Measurements from ENCODE around the gene BLMH.
"Not testable (repeated sequence)": the region's sequence is repeated elsewhere in the genome, so short reads cannot be mapped to it uniquely, and the experiment has no call there.

Gene BLMH

DNA sequence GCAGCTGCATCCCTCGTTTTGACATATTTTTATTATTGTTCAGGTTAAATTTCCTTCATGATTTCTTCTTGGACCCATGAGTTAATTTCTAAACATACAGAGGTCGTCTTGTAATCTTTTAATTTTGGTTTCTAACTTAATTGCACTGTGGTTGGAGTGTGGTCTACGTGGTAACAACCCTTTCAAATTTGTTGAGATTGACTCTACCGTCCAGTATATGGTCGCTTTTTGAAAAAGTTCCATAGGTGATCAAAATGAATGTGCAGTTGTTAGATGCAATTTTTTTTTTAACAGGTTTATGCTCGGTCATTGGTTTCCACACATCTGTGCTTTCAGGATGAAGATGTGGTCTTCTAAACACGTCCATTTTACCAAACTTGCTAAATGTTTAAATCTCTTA is 45.3 kb downstream of the BLMH start:
- DNase-seq = no peak

DNA sequence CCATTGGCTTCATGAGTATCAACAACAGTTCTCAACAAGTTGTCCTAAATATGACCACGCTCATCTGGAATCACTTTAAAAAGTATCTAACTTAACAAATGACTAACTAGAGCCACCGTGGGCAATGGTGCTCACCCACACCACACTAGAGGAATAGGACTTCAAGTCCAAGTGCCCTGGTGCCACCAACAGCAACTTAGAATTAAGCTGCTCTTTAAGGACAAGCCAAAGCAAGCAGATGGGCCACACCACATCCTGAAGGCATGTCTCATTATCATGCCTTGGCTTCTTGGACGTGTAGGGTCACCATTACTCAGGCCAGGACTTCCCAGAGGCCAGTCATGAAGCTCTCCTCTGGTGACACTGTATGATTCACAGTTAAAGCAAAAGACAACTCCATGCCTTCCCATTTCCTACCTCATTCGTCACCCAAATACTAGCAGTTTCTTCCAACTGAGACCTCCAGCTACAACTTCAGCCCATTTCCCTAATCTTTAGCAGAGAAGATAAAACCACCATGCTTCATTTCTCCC is 46.8 kb downstream of the BLMH start:
- no peak for DNase-seq

DNA sequence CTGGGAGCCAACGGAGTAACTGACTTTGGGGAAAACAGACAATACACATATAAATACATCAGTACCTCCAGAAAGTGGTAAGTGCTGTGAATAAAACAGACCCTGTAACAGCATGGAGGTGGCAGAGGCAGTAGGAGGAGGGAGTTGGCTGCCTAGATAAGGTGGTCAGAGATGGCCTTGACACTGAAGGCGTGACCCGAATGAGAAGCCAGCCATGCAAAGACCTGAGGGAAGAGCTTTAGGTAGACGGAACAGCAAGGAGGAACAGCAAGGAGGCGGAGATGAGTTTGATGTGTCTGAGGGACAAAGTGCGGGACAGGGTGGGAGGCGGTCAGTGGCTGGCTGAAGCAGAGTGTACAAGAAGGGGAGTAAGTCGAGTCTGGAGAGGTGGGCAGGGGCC is 48.2 kb downstream of the BLMH start:
- no peak for DNase-seq

DNA sequence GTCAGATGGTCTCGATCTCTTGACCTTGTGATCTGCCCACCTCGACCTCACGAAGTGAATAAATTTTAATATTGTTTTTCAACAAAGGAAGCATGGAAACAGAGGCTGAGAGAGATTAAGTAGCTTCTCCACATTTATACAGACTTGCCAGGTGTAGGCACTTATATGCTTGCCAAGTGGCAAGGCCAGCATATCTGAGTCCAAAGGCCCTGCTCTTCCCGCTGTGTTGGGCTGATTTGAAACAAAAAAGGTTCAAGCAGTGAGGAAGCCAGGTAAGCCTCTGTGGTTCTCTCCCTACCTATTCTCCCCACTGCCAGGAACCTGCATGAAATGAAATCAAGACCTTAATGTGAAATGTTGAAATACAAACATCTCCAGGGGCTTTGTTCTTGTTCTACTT is 48.7 kb downstream of the BLMH start:
- no peak for DNase-seq

DNA sequence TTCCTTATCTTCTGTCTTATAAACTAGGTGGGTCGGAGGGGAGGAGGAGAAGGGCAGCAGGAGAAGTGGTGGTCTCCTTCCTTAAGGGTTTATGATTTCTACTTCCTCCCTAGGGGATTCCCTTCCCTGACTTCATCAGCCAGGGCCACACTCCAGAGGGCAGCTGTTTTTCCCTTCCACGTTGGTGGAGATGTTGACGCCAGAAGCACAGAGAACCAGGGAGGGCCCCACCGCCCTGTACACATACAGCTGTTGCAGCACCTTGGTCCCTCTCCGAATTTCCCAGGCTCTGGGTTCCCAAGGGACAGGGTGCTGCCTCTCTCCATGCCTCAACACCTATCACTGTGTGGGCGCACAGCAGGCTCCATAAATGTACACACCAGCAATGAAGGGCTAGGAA is 50.7 kb downstream of the BLMH start:
- no peak for DNase-seq

DNA sequence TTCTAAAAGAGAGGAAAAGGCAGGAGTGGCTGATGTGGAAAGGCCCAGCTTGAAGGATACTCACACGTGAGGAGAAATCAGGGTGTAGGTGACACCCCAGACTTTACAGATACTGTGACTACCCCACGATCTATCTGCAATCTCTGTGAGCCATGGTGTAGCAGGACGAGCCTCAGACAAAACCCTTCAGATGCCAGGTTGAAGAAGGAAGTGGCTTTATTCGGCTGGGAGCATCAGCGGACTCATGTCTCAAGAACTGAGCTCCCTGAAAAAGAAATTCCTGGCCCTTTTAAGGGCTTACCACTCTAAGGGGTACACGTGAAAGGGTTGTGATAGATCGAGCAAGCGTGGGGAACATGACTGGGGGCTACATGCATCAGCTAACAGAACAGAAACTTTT is 51.6 kb downstream of the BLMH start:
- DNase-seq = no peak

DNA sequence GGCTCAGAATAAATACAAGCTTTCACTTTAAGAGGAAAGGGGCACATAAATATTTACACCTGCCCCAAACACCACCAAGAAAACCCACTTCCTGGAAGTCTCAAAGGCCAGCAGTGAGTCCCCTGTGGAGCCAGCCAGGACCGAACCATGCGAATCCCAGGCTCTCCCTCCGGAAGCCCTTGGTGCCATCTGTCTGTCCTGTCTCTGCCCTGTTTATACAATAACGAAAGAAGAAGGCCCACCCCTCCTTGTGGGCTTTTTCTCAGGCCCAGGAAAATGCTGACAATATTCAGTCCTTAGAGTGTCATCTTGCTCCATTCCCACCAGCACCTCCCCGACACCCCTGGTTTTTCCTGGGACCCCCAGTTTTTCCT is 52.7 kb downstream of the BLMH start:
- no peak for DNase-seq

DNA sequence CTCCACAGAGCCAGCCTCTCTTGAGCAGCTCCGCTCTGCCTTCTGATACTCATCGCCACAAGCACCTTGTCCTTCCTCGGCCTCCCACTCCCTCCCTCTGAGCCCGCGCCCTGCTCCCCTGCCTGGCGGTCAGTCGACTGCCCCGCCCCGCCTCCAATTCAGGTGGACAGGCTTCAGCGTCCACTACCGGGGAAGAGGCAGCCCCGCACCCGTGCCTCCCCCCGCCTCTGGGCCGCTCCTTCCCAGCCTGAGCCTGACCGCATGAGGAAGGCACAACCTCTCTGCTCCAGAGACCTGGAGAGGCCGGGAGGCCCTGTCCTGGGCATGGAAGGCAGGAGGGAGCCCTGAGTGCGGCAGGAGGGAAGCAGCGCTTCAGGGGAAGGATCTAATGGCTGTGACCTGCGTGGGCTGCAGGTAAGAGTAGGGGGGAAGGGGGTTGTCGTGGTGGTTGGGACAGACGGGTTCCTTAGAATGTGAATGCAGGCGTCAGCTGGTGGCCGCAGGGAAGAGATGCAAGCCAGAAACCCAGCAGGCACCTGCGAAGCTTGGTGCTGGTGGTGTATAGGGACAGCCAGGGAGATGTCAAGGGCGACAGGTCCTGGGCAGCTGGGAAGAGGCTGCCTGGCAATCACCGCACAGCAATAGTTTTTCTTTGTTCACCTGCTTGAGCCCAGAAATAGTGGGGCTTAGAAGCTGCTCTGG is 53.2 kb downstream of the BLMH start:
- no peak for DNase-seq

DNA sequence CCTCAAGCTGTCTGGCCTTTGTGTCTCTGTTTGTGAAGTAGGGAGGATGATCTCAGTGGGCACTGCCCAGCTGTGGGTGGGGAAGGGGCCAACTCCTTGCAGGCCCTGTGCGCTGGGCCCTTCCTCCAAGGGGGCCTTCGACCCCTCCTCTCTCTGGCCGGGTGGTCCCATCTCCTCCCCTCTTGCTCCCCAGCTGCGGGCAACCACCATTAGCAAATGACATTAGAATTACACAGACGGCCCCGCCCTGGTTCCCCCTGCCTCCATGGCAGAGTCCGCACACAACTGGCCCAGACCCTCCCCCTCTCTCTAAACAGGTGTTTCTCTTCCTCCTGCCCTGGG is 53.8 kb downstream of the BLMH start:
- no peak for DNase-seq

DNA sequence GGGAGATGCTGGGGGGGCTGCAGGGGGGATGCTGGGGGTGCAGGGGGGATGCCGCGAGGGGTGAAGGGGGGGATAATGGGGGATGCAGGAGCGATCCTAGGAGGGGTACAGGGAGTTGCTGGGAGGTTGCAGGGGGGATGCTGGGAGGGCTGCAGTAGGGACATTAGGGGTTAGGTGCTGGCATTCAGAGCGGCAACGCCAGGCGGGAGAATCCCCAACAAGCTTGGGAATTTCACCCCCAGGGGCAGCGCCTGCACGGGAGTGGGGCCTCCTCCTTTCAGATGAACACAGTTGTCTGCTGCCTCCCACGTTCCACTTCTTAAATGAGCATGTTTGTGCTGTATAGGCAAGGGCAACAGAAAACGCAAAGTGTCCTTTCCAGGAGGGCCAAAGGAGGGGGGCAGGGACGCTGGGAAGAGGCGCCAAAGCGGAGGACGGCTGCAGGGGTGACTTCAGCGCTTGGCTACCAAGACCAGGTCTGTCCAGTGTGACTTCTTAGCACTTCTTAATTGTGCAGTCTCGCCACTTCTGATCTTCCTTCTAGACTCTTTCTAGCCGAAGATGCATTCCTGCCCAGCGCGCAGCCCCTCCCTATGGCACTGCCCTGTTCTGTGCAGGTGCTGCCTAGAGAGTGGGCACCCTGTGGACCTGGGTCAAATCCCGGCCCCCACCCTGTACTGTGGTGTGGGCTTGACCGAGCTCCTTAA is 54.3 kb downstream of the BLMH start:
- no peak for DNase-seq

DNA sequence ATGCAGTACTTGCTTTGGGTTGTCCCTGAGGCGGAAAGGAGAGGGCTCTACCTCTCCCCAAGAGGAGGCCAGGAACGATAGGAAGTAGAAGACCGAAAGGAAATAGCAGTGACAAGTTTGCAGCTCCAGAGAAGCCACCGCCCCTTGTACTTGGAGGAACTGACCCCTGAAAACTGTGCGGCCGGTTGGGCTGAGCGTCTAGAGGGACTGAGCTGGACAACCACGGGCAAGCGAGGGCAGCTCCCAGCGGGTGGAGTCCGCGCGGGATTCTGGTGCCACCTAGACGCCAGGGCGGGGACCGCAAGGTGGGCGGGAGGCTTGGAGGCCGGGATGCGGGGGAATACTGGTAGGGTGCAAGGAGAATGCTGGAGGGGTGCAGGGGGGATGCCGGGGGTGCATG is 55.0 kb downstream of the BLMH start:
- DNase-seq = no peak

DNA sequence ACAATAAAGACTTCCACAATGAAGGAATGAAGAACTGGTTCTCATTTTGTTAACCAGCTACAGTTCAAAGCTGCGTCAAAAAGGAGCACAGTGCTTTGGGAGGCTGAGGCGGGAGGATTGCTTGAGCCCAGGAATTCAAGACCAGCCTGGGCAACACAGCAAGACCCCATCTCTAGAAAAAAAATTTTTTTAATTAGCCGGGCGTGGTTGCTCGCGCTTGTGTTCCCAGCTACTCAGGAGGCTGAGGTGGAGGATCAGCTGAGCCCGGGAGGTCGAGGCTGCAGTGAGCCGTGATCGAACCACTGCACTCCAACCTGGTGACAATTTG is 55.5 kb downstream of the BLMH start:
- no peak for DNase-seq

DNA sequence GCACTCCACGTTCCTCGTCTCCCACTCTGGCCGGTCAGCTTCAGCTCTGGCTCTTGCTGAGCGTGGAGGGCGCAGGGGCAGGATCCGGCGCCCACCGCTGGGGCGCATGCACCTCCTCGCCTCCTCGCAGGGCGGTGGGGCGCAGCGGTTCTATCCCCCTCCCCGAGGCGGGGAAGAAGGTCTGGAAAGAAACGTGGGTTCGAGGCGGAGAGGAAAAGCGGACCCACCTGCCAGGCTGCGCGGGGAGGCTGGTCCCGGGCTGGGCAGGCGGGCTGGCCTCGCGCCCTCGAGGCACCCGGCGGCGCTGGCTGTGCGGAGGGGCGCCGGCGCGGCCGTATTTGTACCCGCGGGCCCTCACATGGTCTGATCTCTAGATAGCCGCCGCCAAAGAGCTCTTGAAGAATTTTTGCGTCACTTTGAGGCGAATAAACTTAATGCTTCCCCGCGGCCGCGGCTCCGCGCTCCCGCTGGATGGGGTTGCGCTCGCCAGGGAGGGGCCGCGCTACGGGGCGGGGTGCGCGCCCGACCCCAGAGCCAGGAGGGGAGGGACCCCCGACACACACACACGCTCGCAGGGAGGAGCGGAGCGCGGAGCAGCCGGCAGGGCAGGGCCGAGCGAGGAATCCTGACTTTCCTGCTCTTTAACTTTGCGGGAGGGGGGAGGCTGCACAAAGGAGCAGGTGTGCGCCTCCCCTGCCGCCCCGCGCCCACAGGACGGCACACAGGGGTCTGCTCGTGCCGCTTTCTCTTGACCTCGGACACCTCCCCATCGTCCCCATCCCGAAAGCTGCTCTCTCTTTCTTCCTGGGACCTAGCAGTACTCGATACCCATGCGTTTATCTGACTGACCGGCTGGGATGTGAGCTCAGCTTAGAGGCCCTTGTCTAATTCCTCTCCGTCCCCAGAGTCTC is 56.1 kb downstream of the BLMH start, which contains the start of gene SLC6A4:
SLC6A4 (minus strand) TSS at position 312 of the 911 bp plus-strand sequence. CDS start 13,739 bp downstream, outside the sequence.
- DNase-seq = no peak

DNA sequence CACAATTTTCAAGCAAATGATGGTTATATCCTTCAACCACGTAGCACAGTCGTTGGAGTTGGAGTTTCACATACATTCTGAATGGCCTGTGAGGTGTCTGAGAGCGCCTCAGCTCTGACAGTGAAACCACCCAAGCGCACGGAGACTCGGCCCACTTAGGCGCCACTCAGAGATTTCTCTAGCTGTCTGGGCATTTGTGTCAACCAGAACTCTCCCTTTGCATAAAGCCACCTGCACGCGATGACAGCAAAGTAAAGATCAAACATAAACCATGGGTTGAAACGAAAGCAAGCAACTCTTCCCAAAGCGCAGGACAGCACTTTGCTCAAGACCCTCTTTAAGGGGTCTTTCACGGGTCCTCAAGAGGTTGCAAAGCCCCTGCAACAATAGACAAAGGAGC is 56.8 kb downstream of the BLMH start:
- no peak for DNase-seq

DNA sequence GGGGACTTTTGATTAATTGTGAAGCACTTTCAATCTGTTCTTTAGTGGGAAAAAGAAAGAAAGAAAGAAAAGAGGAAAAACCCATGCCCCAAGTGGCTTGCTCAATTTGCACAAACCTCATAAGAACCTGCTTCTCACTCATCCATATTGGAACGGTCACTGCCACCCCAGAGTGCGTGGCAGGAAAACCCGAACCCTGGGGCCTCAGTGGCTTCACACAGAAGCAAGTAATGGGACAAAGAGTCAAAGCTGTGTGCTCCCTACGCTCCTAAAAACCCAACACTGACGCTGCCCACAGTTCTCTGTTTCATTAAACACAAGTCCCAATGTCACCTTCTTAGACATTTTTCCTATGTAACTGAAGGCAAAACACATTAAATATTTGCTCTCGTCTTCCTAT is 57.4 kb downstream of the BLMH start:
- no peak for DNase-seq

DNA sequence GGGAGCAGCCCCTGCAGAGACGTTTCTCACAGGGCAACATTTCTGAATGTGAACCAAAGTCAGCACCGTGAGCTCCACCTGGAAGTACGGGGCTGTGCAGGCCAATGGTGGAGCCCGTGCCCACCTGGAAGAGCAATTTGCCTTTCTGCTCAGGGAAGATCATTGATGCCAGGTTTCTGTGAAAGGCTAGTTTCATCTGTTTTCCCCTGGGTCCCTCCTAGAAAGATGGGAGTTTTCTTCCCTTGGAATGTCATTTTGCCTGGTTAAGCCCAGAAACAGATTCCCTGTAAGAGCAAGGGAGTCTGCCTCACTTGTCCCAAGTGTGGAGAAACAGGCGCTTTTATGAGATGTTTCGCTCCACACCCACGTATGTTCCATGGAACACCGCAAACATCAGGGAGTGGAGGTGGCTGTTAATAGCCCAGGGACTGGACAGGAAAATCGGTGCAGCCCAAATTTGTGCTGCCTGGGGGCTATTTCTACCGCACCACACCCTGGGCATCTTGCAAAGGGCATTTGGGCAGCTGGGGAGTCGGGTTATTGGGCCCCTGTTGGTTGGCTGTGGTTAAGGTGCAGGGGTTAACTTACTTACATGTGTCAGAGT is 58.8 kb downstream of the BLMH start:
- DNase-seq = no peak

DNA sequence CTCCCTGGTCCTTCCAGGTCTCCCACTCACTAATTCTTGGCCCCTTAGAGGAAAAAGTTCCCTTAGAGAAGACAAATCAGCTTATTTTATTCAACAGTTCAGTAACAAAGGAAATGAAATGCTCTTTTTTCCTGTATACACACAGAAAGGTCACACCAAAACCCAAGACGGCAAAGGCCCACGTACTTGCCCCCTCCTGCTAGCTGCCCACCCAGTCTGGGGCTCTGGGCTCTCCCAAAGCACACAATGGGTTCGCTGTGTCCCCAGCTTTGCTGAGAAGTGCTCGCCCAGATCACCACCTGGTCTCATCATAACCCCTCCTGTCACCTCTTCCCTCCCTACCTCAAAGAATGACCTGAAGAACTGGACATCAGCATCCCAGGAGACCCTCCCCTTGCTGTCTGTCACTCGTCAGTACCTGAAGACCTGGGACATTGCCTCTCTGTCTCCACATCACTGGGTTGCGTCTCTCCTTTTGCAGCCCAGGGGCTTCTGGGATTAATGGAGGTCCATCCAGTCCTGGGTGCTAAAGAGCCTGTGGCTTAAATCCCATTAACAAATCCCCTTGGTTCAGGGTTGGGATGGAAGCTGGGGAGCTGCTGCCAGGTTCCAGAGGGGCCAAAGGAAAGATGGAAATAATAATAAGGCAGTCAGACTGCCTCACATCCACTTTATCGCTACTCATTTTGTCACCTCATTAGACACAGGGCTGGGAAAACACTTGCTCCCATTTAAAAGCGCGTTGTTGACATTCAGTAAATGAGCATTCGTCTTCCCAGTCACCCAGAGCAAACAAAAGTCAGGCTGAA is 59.5 kb downstream of the BLMH start:
- DNase-seq = no peak

DNA sequence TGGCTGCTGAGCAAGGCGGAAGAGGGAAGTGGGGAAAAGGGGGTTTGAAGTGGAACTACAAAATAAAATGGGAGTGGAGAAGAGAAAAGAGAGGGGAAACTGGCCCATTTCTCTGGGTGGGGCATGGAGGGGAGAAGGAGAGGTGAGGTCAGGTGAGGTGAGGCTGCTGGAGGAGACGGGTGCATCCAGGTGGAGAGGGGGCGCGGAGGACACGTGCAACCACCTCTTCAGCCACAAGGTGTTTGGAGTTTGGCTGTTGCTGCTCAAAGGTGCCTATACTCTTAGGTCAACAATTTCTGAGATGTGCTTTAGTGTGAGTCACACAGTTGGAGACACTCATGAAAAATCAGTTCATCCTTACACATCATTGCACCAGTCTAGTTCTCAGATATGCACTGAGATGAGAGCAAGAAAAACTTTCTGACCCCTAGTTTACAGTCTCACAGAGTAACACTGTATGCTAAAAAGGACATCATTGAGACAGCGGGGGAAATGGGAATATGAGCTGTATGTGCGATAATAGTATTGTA is 61.1 kb downstream of the BLMH start:
- no peak for DNase-seq

DNA sequence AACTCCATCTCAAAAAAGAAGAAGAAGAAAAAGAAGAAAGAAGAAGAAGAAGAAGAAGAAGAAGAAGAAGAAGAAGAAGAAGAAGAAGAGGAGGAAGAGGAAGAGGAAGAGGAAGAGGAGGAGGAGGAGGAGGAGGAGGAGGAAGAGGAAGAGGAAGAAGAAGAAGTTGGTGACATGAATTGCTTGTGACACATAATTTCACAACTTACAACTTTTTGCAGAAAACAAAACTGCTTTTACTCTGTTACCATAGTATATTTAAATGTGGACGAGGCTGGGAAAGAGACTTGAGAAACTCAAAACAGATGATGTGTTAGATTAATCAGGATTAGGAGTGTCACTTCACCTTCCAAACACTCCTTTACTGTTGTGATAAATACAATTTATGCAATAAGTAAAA is 61.7 kb downstream of the BLMH start:
- not testable (repeated sequence) for DNase-seq

DNA sequence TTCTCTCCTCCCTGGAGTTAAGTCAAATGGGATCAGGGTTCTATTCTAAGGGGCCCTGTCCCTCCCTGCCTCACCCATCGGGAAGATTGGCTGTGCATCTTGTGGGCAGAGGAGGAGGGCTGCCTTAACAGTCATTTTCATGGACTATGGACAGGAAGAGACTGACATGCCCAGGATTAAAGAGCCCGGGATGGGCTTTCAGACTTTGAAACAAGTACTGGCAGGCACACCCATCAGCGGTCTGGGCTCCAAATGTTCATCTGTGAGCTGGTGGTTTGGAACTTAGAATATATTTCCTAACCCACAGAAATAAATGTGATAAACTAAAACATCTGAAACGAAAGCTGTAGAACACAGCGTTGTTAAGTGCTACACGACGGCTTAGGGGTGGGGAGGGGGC is 62.7 kb downstream of the BLMH start:
- no peak for DNase-seq

DNA sequence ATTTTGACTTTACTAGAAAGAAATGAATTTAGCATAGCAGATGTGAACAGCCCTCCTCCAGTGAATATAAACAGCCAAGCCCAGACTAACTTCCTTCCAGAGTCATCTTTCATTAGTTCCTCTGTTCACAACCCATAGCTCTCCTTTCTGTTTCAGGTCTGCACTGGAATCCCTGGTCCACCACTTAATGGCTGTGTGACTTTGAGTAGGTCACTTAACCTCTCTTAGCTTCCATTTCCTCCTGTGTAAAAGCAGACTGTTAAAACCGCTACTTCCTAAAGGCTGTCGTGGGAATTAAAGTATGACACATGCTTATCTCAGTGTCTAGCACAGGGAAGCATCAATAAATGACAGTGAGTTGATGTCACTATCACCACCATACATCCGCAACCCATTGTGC is 63.7 kb downstream of the BLMH start:
- DNase-seq = no peak

DNA sequence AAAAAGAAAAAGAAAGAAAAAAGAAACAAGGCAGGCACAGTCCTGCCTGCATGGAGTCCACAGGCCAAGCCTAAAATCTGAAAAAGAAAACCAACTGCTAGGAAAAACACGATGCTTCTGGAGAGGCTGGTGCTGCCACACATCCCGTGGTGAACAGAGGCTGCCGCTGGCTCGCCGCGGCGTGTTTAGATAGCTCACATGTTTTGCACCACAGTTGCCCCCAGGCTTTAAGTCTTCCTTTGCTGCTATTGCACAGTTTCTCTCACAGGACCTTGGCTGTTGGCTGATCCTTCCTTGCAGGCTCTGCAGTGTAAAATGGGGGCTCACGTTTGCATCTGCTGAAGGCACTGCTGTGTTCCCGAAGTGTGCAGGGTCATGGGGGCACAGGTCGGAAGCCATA is 64.9 kb downstream of the BLMH start:
- no peak for DNase-seq

Data from activated effector memory CD4-positive, alpha-beta T cell treated with Interleukin-2 at 50 U/mL for 16 hours (primary cell).